GM12874 (cell line): Measurements from ENCODE around the gene PPDPF.

Source experiments
- TF ChIP-seq, protein P1 (sequence below): IDR thresholded peaks from 2 replicates; pipeline ENCODE4 v1.5.1; 2011; ENCODE audit warnings: low read depth, mild to moderate bottlenecking, control low read depth, low read length, moderate library complexity; ENCODE audit not compliant: insufficient read depth

PPDPF gene

GRCh38 chr20:63490416-63490815 is 30.1 kb upstream of the PPDPF start:
- TF ChIP-seq, protein P1, sequence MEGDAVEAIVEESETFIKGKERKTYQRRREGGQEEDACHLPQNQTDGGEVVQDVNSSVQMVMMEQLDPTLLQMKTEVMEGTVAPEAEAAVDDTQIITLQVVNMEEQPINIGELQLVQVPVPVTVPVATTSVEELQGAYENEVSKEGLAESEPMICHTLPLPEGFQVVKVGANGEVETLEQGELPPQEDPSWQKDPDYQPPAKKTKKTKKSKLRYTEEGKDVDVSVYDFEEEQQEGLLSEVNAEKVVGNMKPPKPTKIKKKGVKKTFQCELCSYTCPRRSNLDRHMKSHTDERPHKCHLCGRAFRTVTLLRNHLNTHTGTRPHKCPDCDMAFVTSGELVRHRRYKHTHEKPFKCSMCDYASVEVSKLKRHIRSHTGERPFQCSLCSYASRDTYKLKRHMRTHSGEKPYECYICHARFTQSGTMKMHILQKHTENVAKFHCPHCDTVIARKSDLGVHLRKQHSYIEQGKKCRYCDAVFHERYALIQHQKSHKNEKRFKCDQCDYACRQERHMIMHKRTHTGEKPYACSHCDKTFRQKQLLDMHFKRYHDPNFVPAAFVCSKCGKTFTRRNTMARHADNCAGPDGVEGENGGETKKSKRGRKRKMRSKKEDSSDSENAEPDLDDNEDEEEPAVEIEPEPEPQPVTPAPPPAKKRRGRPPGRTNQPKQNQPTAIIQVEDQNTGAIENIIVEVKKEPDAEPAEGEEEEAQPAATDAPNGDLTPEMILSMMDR = no peak

GRCh38 chr20:63491078-63491477 is 29.5 kb upstream of the PPDPF start:
- TF ChIP-seq, protein P1 = no peak

- TF ChIP-seq, protein P1 = no peak
Measured at GRCh38 chr20:63491635-63492230, 28.8 kb upstream of the PPDPF start.

- TF ChIP-seq, protein P1 = no peak
Measured at GRCh38 chr20:63492518-63492917, 28.0 kb upstream of the PPDPF start.

GRCh38 chr20:63492982-63493381 is 27.6 kb upstream of the PPDPF start:
- TF ChIP-seq, protein P1 = no peak

DNA sequence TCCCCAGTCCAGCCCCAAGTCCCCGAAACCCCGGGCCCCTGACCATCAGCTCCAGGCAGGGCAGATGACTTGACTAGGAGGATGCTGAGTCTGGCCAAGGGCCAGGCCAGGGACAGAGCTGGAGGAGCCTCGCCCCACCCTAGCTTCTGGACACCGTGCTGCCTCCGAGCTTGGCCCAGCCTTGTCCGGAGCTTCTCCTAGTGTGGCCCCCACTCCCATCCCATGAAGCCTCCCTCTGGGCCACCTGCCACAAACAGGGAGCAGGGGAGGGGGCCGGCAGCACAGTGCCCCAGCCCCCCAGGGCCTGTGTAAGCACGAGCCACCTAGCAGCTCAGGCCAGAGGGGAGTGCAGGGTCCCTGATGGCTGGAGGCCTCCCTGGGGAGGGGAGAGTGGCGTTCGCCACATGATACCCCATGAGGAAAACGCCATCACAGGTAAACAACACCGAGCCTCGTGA is 27.0 kb upstream of the PPDPF start:
- TF ChIP-seq, protein P1 = no peak

GRCh38 chr20:63494084-63494419 is 26.5 kb upstream of the PPDPF start:
- TF ChIP-seq, protein P1 = no peak
